ENCODE data around the gene SFMBT2. TPM values are rescaled to one million over a fixed set of nuclear protein-coding genes. Genes with fewer than 3 reads are reported as not detected.
A peak's percentile ranks its signal among the peaks of the same experiment; 100 is the strongest.

SFMBT2 gene
- total and polyA plus RNA-seq, 9 donors = 6.1 to 9.8 (median 7.7) TPM

DNA sequence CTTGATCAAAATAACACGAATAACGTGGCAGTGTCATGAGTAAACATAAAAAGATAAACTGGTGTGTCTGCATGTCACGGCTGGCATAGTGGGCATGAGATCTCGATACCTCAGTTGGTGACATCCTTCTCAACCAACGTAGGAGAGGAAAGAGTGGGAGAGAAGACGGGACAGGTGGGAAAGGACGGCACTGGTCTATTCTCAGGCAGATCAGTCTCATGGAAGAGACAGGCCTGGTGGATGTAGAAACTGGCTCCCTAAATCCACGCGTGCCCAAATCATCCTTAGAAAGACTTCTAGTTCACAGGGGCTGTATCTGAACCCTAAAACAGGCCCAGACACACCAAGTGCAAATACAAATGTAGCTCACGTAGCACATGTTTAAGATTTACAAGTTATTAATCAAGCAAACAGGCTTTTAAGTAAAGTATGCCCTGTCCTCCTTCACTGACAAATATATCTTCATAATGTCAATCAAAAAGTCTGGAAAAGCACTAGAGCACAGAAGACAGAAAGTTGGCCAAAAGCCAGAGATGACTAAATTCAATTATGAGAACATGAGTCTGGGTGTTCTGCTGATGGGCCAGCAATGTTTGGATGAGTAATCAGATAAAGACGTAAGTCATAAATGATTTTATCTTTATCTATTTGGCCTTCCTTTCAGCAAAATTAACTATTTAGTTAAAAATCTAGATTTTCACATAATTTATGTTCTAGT, 56.3 kb downstream of the SFMBT2 start:
- no peaks in the 10 kb centered on the region for H3K4me1 ChIP-seq (ENCODE audit: control insufficient read depth, insufficient read depth, low read length)
- DNase-seq = no peak
- peaks cover 14% of the 10 kb centered on the region for H3K36me3 ChIP-seq (ENCODE audit: control insufficient read depth, insufficient read depth, low read length)
- H3K9me3 ChIP-seq (replicated peaks; ENCODE audit: control insufficient read depth, low read depth, low read length) = no peaks in the 10 kb centered on the region
- 89% methylated on average over 9 of the region's 11 CpGs for WGBS (ENCODE audit: insufficient coverage)
- no peak overlapping the region for H3K27ac ChIP-seq (ENCODE audit: low read length)
- no peaks in the 10 kb centered on the region for H3K27me3 ChIP-seq (ENCODE audit: control insufficient read depth, insufficient read depth, low read length)
- no peak overlapping the region for H3K4me3 ChIP-seq (ENCODE audit: low read length)

DNA sequence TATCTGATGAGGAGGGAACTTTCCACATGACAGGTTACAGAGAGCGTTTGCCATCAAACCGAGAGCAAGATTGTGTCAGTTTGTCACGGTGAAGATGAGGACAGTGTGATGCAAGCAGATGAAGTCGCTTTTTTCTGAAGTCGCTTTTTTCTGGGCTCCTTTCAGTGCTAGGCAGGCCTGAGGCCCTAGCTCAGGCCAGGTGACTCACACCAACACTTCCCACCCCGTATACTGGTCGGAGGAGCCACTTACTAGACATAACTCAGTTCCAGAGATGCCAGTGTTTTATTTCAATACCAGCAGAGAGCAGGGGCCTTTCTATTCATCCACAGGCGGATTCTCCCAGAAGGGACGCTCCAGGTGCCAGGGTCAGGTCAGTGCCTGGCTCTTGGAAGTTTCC, 58.9 kb downstream of the SFMBT2 start:
- 91% methylated on average over 7 of the region's 9 CpGs for WGBS (ENCODE audit: insufficient coverage)

DNA sequence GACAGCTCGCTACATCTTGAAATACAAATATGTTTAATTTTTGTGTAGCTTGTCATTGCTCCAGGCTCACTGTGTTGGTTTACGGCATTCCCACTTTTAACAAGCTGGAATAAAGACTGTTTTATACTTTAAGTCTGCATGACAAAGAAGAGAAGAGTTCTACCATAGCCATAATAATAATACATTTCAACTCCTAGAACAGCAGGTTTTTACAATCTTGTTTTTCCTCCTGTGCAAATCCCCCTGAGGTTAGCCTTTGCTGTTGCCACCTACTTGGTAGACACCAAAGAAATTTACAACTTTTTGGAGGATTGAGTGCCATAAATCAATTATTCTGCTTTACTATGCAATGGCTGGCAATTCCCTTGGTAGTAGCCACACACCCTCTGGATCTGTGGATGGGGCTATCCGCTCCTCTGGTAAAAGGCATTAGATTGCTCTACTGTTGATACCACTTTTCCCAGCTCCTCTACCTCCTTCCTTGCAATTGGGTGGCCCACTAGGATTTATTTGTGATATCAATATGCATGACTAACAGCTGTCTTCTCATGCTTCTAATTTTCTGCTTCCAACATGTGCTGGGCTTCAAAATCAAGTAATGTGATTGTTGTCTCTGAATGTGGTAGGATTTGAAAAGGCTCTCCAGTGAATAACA, 60.2 kb downstream of the SFMBT2 start:
- no peak overlapping the region for H3K4me3 ChIP-seq (ENCODE audit: low read length)
- WGBS (ENCODE audit: insufficient coverage) = 80% methylated on average over 1 of the region's 3 CpGs
- no peaks in the 10 kb centered on the region for H3K27me3 ChIP-seq (ENCODE audit: control insufficient read depth, insufficient read depth, low read length)
- H3K9me3 ChIP-seq (replicated peaks; ENCODE audit: control insufficient read depth, low read depth, low read length) = no peaks in the 10 kb centered on the region
- H3K4me1 ChIP-seq (ENCODE audit: control insufficient read depth, insufficient read depth, low read length) = no peaks in the 10 kb centered on the region
- no peak overlapping the region for H3K27ac ChIP-seq (ENCODE audit: low read length)
- no peak for DNase-seq
- H3K36me3 ChIP-seq (ENCODE audit: control insufficient read depth, insufficient read depth, low read length) = peaks cover 4% of the 10 kb centered on the region

More for the DNA sequence above, 58.9 kb downstream of the SFMBT2 start:
- Histone ChIP-seq H3K4me1 (ENCODE audit: control insufficient read depth, insufficient read depth, low read length) (no peaks in the 10 kb centered on the region), H3K36me3 (ENCODE audit: control insufficient read depth, insufficient read depth, low read length) (peaks cover 4% of the 10 kb centered on the region), H3K27me3 (ENCODE audit: control insufficient read depth, insufficient read depth, low read length) (no peaks in the 10 kb centered on the region), H3K27ac (ENCODE audit: low read length) (no peak overlapping the region), H3K9me3 (replicated peaks; ENCODE audit: control insufficient read depth, low read depth, low read length) (no peaks in the 10 kb centered on the region), H3K4me3 (ENCODE audit: low read length) (no peak overlapping the region)
- no peak for DNase-seq

DNA sequence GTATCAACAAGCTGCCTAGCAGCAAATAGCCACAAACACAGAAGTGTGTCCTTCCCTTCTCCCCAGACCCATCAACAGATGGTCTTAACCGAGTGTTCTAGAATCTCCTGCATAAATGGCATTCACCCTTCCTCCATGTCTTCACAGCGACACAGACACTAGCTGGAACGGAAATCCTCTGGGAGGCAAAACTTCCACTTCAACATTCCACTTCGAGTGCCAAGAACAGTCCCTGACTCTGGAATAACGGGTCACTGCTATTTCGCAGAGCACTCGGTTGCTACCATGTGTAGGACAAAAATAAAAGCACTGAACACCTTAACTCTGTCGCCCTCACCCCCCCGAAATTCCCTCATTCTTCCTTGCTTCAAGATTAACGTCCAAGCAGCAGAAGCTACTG, 65.1 kb downstream of the SFMBT2 start:
- H3K9me3 ChIP-seq (replicated peaks; ENCODE audit: control insufficient read depth, low read depth, low read length) = no peaks in the 10 kb centered on the region
- WGBS (ENCODE audit: insufficient coverage) = 33% methylated on average over 10 of the region's 10 CpGs
- H3K36me3 ChIP-seq (ENCODE audit: control insufficient read depth, insufficient read depth, low read length) = peaks cover 4% of the 10 kb centered on the region
- peaks cover 2% of the 10 kb centered on the region for H3K4me1 ChIP-seq (ENCODE audit: control insufficient read depth, insufficient read depth, low read length)
- no peak overlapping the region for H3K27ac ChIP-seq (ENCODE audit: low read length)
- H3K27me3 ChIP-seq (ENCODE audit: control insufficient read depth, insufficient read depth, low read length) = no peaks in the 10 kb centered on the region
- DNase-seq = peak; percentile 39
- no peak overlapping the region for H3K4me3 ChIP-seq (ENCODE audit: low read length)

DNA sequence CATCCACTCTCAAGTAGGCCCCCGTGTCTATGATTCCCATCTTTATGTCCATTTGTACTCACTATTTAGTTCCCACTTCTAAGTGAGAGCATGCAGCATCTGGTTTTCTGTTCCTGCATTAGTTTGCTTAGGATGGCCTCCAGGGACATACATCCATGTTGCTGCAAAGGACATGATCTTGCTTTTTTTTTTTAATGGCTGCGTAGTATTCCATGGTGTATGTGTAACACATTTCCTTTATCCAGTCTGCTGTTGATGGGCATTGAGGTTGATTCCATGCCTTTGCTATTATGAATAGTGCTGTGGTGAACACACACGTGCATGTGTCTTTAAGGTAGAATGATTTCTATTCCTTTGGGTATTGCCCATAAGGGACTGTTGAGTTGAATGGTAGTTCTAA, 67.8 kb downstream of the SFMBT2 start:
- no peaks in the 10 kb centered on the region for H3K27me3 ChIP-seq (ENCODE audit: control insufficient read depth, insufficient read depth, low read length)
- H3K27ac ChIP-seq (ENCODE audit: low read length) = no peak overlapping the region
- no peak for DNase-seq
- WGBS (ENCODE audit: insufficient coverage) = 100% methylated on average over 2 of the region's 3 CpGs
- peaks cover 2% of the 10 kb centered on the region for H3K4me1 ChIP-seq (ENCODE audit: control insufficient read depth, insufficient read depth, low read length)
- peaks cover 3% of the 10 kb centered on the region for H3K36me3 ChIP-seq (ENCODE audit: control insufficient read depth, insufficient read depth, low read length)
- no peak overlapping the region for H3K4me3 ChIP-seq (ENCODE audit: low read length)
- H3K9me3 ChIP-seq (replicated peaks; ENCODE audit: control insufficient read depth, low read depth, low read length) = no peaks in the 10 kb centered on the region

DNA sequence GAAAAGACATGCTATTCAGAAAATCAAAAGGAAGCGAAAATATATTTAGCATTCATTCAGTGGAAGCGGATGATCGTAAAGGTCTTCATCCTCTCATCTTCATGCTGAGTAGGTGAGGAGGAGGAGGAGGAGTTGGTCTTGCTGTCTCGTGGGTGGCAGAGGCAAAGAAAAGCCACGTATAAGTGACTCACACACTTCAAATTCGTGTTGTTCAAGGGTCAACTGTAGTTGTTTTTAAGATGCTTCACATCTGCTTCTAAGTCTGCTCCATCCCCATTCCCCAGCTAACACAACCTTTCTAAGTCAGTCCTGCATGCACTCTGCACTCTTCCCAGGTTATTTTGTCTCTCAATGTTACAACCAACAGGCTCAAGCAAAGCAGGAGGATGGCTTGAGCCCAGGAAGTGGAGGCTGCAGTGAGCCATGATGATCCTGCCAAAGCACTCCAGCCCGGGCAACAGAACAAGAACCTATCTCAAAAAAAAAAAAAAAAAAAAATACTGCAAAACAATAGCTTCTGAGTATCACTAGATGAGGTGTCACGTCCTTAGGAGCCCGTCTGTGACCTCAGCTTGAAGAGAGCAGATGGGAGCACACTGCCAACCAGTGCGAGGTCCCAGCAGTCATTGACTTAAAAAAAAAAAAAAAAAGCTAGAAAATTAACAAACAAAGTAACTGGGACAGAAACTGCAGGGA, 70.5 kb downstream of the SFMBT2 start:
- Histone ChIP-seq H3K27ac (ENCODE audit: low read length) (no peak overlapping the region), H3K27me3 (ENCODE audit: control insufficient read depth, insufficient read depth, low read length) (no peaks in the 10 kb centered on the region), H3K36me3 (ENCODE audit: control insufficient read depth, insufficient read depth, low read length) (peaks cover 3% of the 10 kb centered on the region), H3K9me3 (replicated peaks; ENCODE audit: control insufficient read depth, low read depth, low read length) (no peaks in the 10 kb centered on the region), H3K4me1 (ENCODE audit: control insufficient read depth, insufficient read depth, low read length) (no peaks in the 10 kb centered on the region), H3K4me3 (ENCODE audit: low read length) (no peak overlapping the region)
- no peak for DNase-seq
- WGBS (ENCODE audit: insufficient coverage) = no CpG with 5 or more reads among the region's 10 CpGs

DNA sequence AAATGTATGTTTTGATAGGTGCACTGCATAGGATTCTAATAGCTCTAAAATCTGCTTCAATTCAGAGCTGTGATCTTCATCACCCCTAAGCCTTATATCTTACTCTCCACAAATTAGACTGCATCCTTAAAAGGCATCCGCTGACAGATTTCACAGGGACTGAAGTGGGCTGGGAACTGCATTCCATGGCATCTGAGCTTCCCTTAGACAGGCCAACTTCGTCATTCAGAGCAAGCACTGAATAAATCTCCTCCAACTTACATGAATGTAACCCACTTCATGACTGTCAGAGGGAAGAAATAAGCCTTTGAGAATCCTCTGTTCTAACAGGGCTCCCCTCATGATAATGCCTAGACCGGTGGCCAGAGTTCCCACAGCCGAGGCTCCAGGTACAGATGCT, 71.3 kb downstream of the SFMBT2 start:
- no peak for DNase-seq
- H3K27ac ChIP-seq (ENCODE audit: low read length) = no peak overlapping the region
- H3K36me3 ChIP-seq (ENCODE audit: control insufficient read depth, insufficient read depth, low read length) = peaks cover 3% of the 10 kb centered on the region
- WGBS (ENCODE audit: insufficient coverage) = 40% methylated on average over 4 of the region's 4 CpGs
- no peaks in the 10 kb centered on the region for H3K27me3 ChIP-seq (ENCODE audit: control insufficient read depth, insufficient read depth, low read length)
- H3K9me3 ChIP-seq (replicated peaks; ENCODE audit: control insufficient read depth, low read depth, low read length) = no peaks in the 10 kb centered on the region
- H3K4me1 ChIP-seq (ENCODE audit: control insufficient read depth, insufficient read depth, low read length) = no peaks in the 10 kb centered on the region
- no peak overlapping the region for H3K4me3 ChIP-seq (ENCODE audit: low read length)

DNA sequence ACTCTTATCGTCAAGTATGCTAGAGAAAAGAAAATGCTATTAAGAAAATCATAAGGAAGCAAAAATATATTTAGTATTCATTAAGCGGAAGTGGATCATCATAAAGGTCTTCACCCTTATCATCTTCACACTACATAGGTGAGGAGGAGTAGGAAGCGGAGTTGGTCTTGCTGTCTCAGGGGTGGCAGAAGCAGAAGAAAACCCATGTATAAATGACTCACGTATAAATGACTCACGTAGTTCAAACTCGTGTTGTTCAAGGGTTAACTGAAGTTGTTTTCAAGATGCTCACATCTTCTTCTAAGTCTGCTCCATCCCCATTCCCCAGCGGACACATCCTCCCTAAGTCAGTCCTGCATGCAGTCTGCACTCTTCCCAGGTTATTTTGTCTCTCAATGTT, 72.4 kb downstream of the SFMBT2 start:
- H3K36me3 ChIP-seq (ENCODE audit: control insufficient read depth, insufficient read depth, low read length) = peaks cover 3% of the 10 kb centered on the region
- no peak for DNase-seq
- no peak overlapping the region for H3K4me3 ChIP-seq (ENCODE audit: low read length)
- 91% methylated on average over 4 of the region's 7 CpGs for WGBS (ENCODE audit: insufficient coverage)
- H3K27me3 ChIP-seq (ENCODE audit: control insufficient read depth, insufficient read depth, low read length) = no peaks in the 10 kb centered on the region
- no peak overlapping the region for H3K27ac ChIP-seq (ENCODE audit: low read length)
- H3K4me1 ChIP-seq (ENCODE audit: control insufficient read depth, insufficient read depth, low read length) = no peaks in the 10 kb centered on the region
- no peaks in the 10 kb centered on the region for H3K9me3 ChIP-seq (replicated peaks; ENCODE audit: control insufficient read depth, low read depth, low read length)

DNA sequence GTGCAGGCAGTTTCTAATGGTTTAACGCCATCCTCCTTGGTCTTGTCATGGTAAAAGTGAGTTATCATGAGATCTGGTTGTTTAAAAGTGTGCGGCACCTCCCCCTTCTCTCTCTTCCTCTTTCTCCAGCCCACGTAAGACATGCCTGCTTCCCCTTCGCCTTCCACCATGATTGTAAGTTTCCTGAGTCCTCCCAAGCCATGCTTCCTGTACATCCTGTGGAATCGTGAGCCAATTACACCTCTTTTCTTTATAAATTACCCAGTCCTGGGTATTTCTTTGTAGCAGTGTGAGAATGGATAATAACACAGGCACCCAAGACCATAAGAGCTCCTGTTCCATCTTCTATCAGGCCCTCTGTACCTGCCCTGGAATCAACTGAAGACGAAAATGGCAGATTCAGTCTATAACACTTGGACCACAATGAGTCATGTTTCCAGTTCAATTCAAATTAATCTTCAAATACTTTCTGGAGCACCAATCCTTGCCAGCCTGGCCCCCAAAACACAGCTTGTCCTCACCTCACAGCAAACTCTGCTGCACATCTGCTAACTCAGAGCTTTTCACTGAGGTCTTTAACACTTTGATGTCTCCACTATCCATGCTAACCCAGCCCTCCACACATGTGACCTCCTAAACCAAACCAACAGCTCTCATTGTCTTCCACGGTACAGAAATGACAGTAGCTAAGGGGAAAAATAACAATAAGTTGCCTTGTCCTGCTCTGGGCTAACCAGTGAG, 73.2 kb downstream of the SFMBT2 start:
- Histone ChIP-seq H3K36me3 (ENCODE audit: control insufficient read depth, insufficient read depth, low read length) (peaks cover 3% of the 10 kb centered on the region), H3K27me3 (ENCODE audit: control insufficient read depth, insufficient read depth, low read length) (no peaks in the 10 kb centered on the region), H3K4me1 (ENCODE audit: control insufficient read depth, insufficient read depth, low read length) (no peaks in the 10 kb centered on the region), H3K4me3 (ENCODE audit: low read length) (no peak overlapping the region), H3K9me3 (replicated peaks; ENCODE audit: control insufficient read depth, low read depth, low read length) (no peaks in the 10 kb centered on the region), H3K27ac (ENCODE audit: low read length) (peak overlapping the region; percentile 25)
- DNase-seq = peak; percentile 25
- WGBS (ENCODE audit: insufficient coverage) = 89% methylated on average over 4 of the region's 7 CpGs

DNA sequence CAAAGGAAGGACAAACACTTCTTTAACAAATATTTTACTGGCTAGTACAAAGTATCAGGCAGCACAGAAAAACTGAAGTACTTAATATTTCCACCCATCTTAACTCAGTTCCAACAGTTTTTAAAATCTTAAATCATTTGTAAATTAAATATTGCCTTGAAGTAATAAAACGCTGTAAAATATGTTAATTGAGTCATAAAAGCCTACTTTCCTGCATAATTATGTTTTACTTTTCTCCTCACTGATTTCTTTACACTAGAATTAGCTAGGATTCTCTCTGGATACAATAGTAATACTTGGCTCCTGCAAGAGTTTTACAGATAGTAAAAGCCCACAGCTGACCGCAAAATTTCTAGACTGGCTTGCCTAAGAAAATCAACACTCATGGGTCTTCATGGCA, 74.9 kb downstream of the SFMBT2 start:
- Histone ChIP-seq H3K4me1 (ENCODE audit: control insufficient read depth, insufficient read depth, low read length) (no peaks in the 10 kb centered on the region), H3K27ac (ENCODE audit: low read length) (no peak overlapping the region)
- no CpG with 5 or more reads among the region's 2 CpGs for WGBS (ENCODE audit: insufficient coverage)

More for the DNA sequence above, 74.9 kb downstream of the SFMBT2 start:
- Histone ChIP-seq H3K27me3 (ENCODE audit: control insufficient read depth, insufficient read depth, low read length) (no peaks in the 10 kb centered on the region), H3K36me3 (ENCODE audit: control insufficient read depth, insufficient read depth, low read length) (peaks cover 3% of the 10 kb centered on the region), H3K9me3 (replicated peaks; ENCODE audit: control insufficient read depth, low read depth, low read length) (no peaks in the 10 kb centered on the region), H3K4me3 (ENCODE audit: low read length) (no peak overlapping the region)
- DNase-seq = no peak
